RWPE1 (cell line): Measurements from ENCODE around the gene NFIX.

Source experiments
- CTCF ChIA-PET: fragments of 350-600 bp; sonication (Branson Sonifier 250); formaldehyde crosslinking; extraction: SDS; loops from one replicate; lab custom pipeline; 2021; lab: Yijun Ruan, JAX
- POLR2A ChIA-PET: fragments of 400-600 bp; formaldehyde crosslinking; extraction: SDS; loops from one replicate; lab custom pipeline; 2020; ENCODE audit warnings: antibody characterized with exemption; ENCODE audit not compliant: low non-redundant PET; lab: Yijun Ruan, JAX
- DNase-seq: peaks from one replicate; pipeline ENCODE4 v3.0.0; 2012; ENCODE audit warnings: low spot score
- H3K27ac ChIP-seq: fragments of 450-650 bp; 2 replicates; pipeline ENCODE4 v1.5.1; 2017
- TF ChIP-seq, protein P1 (sequence below): fragments of 450-650 bp; conservative IDR thresholded peaks from 2 replicates; pipeline ENCODE4 v1.5.1; 2017; ENCODE audit warnings: low read depth, mild to moderate bottlenecking

Gene NFIX

DNA sequence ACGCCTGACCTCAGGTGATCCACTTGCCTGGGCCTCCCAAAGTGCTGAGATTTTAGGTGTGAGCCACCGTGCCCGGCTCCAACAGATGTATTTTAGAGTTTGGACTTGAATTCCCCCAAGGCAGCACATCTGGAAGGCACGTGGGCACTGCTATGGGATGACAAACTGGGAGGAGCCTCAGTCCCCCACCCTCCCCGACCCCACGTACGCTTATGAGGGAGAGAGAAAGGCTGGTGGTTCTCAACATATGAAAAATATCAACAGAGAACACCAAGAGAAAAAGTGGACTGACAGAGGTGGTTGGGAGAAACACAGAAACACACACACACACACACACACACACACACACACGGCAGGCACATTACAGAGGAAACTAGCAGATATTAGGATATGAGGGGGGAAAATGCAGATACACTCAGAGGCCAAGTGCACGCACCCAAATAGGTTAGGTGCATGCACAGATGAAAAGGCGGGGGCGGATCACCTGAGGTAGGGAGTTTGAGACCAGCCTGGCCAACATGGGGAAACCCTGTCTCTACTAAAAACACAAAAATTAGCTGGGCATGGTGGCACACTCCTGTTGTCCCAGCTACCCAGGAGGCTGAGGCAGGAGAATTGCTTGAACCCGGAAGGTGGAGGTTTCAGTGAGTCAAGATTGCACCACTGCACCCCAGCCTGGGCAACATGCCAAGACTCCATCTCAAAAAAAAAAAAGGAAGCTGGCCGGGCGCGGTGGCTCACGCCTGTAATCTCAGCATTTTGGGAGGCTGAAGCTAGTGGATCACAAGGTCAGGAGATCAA is 151.7 kb downstream of the NFIX start:
- ChIA-PET POLR2A (interaction anchor here (0.6 kb wide), 1 partner anchor 13 kb away, joined by 4 read pairs; no protein-coding TSS in a partner anchor), CTCF (interaction anchor here (0.6 kb wide), 2 partner anchors 53 to 169 kb away, joined by 3 to 4 read pairs; no protein-coding TSS in a partner anchor)
- peak overlapping the region; percentile 100 for H3K27ac ChIP-seq
- TF ChIP-seq, protein P1, sequence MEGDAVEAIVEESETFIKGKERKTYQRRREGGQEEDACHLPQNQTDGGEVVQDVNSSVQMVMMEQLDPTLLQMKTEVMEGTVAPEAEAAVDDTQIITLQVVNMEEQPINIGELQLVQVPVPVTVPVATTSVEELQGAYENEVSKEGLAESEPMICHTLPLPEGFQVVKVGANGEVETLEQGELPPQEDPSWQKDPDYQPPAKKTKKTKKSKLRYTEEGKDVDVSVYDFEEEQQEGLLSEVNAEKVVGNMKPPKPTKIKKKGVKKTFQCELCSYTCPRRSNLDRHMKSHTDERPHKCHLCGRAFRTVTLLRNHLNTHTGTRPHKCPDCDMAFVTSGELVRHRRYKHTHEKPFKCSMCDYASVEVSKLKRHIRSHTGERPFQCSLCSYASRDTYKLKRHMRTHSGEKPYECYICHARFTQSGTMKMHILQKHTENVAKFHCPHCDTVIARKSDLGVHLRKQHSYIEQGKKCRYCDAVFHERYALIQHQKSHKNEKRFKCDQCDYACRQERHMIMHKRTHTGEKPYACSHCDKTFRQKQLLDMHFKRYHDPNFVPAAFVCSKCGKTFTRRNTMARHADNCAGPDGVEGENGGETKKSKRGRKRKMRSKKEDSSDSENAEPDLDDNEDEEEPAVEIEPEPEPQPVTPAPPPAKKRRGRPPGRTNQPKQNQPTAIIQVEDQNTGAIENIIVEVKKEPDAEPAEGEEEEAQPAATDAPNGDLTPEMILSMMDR: no peak
- DNase-seq: no peak
